ENCODE measurements around the gene PRXL2C. TPM values are rescaled to one million over a fixed set of nuclear protein-coding genes. Genes with fewer than 3 reads are reported as not detected.

Gene PRXL2C
- total and polyA plus RNA-seq, 9 of the 15 experiments (the other 6 are each of a cell fraction or from before 2014, with no cell fraction given), result 3.6 to 15.3 (median 10.6) TPM

GRCh38 chr9:96603305-96604003 is 51.7 kb downstream of the PRXL2C start:
- no peak for DNase-seq (ENCODE audit: extremely low read depth in 1 of 4, low spot score in 3 of 4)
- no peak for ATAC-seq
- H2AFZ ChIP-seq (ENCODE audit: low read depth, low read length), result no peak overlapping the region
- H3K9me1 ChIP-seq (ENCODE audit: control insufficient read depth, insufficient read depth, low read length), result no peaks in the 10 kb centered on the region
- in situ Hi-C loops (cut with MboI), result no loop called here
- no peaks in the 10 kb centered on the region for H3K36me3 ChIP-seq (ENCODE audit: control insufficient read depth, insufficient read depth, low read length)
- ChIA-PET CTCF (ENCODE audit: low intra/inter-chr PET ratio) (no interaction called here), POLR2A (interaction anchor here (0.5 to 1.3 kb wide), 3 partner anchors 8 to 80 kb away, joined by 3 to 4 read pairs (median 3); no protein-coding TSS in a partner anchor)
- intact Hi-C loops (cut with micrococcal nuclease), result no loop called here
- H3K9ac ChIP-seq (ENCODE audit: insufficient read depth in 1 of 2, low read depth in 2 of 2, low read length in 2 of 2), result no peak overlapping the region
- H3K4me3 ChIP-seq, result no peak overlapping the region
- WGBS (ENCODE audit: insufficient coverage, low coverage, missing lambda C conversion rate), result 37% methylated on average over 8 of the region's 8 CpGs
- peaks cover 5% of the 10 kb centered on the region in 2 experiments; a peak in 2 of 5 replicates for H3K27me3 ChIP-seq (ENCODE audit: control insufficient read depth in 2 of 2, insufficient read depth in 2 of 2, low read length in 2 of 2)
- H4K20me1 ChIP-seq (replicated peaks; ENCODE audit: control insufficient read depth, insufficient read depth, low read length), result no peaks in the 10 kb centered on the region
- no peak overlapping the region for H3K4me2 ChIP-seq (ENCODE audit: insufficient read depth, low read length)
- TF ChIP-seq PRDM10 (IDR thresholded peaks at IDR 0.05; ENCODE audit: partially characterized antibody) (peak; percentile 89), ERF (CRISPR knock-in tag; IDR thresholded peaks at IDR 0.05) (no peak)
- no peak overlapping the region for H3K27ac ChIP-seq (ENCODE audit: extremely low read depth, low read depth, low read length)
- no peaks in the 10 kb centered on the region for H3K4me1 ChIP-seq (replicated peaks in 1 of 2; ENCODE audit: control insufficient read depth in 2 of 2, insufficient read depth in 2 of 2, low read length in 2 of 2)
- no peak for FAIRE-seq
- BruUV-seq (replicated peaks), result no TSS peak
- H3K79me2 ChIP-seq (ENCODE audit: control insufficient read depth, insufficient read depth, low read length), result no peaks in the 10 kb centered on the region
- no peaks in the 10 kb centered on the region for H3K9me3 ChIP-seq (replicated peaks; ENCODE audit: control insufficient read depth, insufficient read depth, low read depth, low read length)
